ENCODE measurements around the gene USF2.

The USF2 gene

GRCh38 chr19:35321291-35321690 is 52.5 kb downstream of the USF2 start:
- no peak for DNase-seq (ENCODE audit: low read depth in 2 of 2)

- DNase-seq (ENCODE audit: low read depth in 2 of 2) = no peak
Measured at GRCh38 chr19:35322014-35322413, 53.3 kb downstream of the USF2 start.

DNA sequence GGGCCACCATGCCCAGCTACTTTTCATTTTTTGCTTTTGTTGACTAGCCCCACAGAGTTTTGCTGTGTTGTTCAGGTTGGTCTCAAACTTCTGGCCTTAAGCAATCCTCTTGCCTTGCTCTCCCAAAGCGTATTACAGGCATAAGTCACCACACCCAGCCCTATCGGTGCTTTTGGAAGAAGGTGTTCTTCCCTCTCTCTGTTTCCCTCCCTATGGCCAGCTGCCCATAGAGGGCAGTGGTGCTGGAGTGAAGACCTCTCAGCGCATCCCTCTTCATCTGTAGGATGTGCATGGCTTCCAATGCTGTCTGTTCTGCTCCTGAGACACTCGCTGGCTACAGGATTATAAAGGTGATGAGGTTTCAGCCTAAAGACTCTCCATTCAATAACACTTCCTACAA is 58.9 kb downstream of the USF2 start:
- no peak for DNase-seq (ENCODE audit: low read depth in 2 of 2)

GRCh38 chr19:35328851-35329285 is 60.1 kb downstream of the USF2 start, which contains the start of gene CD22:
Gene CD22, plus strand, starts transcription at chr19:35329187. Its CDS starts 2,854 bp downstream, at chr19:35332041.
- no peak for DNase-seq (ENCODE audit: low read depth in 2 of 2)

GRCh38 chr19:35329323-35329722 is 60.6 kb downstream of the USF2 start:
- no peak for DNase-seq (ENCODE audit: low read depth in 2 of 2)
